ENCODE measurements around the gene KISS1R.
"Not testable (repeated sequence)": the region's sequence is repeated elsewhere in the genome, so short reads cannot be mapped to it uniquely, and the experiment has no call there.

The KISS1R gene

GRCh38 chr19:891421-892200 lies 25.5 kb upstream of the KISS1R start:
- Histone ChIP-seq H3K9ac (ENCODE audit: low read depth in 1 of 2, low read length in 2 of 2) (peak overlapping the region; percentile 68 to 80), H3K4me1 (ENCODE audit: control insufficient read depth in 2 of 2, insufficient read depth in 2 of 2, low read length in 2 of 2) (peaks cover 8 to 14% of the 10 kb centered on the region in 2 donors), H3K4me3 (ENCODE audit: low read length in 2 of 2) (peak overlapping the region; percentile 72 to 82), H3K27ac (ENCODE audit: low read depth in 2 of 2, low read length in 2 of 2) (peak overlapping the region; percentile 92 to 95), H3K36me3 (ENCODE audit: control insufficient read depth in 2 of 2, insufficient read depth in 2 of 2, low read length in 2 of 2) (peaks cover 20 to 22% of the 10 kb centered on the region in 2 donors)
- not testable (repeated sequence) for H3K27me3 ChIP-seq (ENCODE audit: control insufficient read depth in 2 of 2, insufficient read depth in 2 of 2, low read length in 2 of 2); H3K9me3 ChIP-seq (ENCODE audit: control insufficient read depth in 2 of 2, low read length in 2 of 2)

GRCh38 chr19:892243-892893 lies 24.8 kb upstream of the KISS1R start:
- H3K36me3 ChIP-seq (ENCODE audit: control insufficient read depth in 2 of 2, insufficient read depth in 2 of 2, low read length in 2 of 2), result peaks cover 15 to 21% of the 10 kb centered on the region in 2 donors
- H3K27me3 ChIP-seq (ENCODE audit: control insufficient read depth in 2 of 2, insufficient read depth in 2 of 2, low read length in 2 of 2), result no peaks in the 10 kb centered on the region
- H3K9ac ChIP-seq (ENCODE audit: low read depth in 1 of 2, low read length in 2 of 2), result peak overlapping the region; percentile 68 to 80
- H3K4me3 ChIP-seq (ENCODE audit: low read length in 2 of 2), result peak overlapping the region; percentile 72 to 82
- H3K27ac ChIP-seq (ENCODE audit: low read depth in 2 of 2, low read length in 2 of 2), result peak overlapping the region; percentile 92 to 95
- no peaks in the 10 kb centered on the region for H3K9me3 ChIP-seq (ENCODE audit: control insufficient read depth in 2 of 2, low read length in 2 of 2)
- peaks cover 8 to 14% of the 10 kb centered on the region in 2 donors for H3K4me1 ChIP-seq (ENCODE audit: control insufficient read depth in 2 of 2, insufficient read depth in 2 of 2, low read length in 2 of 2)

- H3K9ac ChIP-seq (ENCODE audit: low read depth in 1 of 2, low read length in 2 of 2), result peak within 1 kb of the TSS; percentile 72 to 80
- H3K9me3 ChIP-seq (ENCODE audit: control insufficient read depth in 2 of 2, low read length in 2 of 2), result no peaks in the 10 kb centered on the region
- peak within 1 kb of the TSS; percentile 92 to 95 for H3K27ac ChIP-seq (ENCODE audit: low read depth in 2 of 2, low read length in 2 of 2)
- H3K4me1 ChIP-seq (ENCODE audit: control insufficient read depth in 2 of 2, insufficient read depth in 2 of 2, low read length in 2 of 2), result peaks cover 8 to 14% of the 10 kb centered on the region in 2 donors
- no peaks in the 10 kb centered on the region for H3K27me3 ChIP-seq (ENCODE audit: control insufficient read depth in 2 of 2, insufficient read depth in 2 of 2, low read length in 2 of 2)
- peaks cover 15 to 19% of the 10 kb centered on the region in 2 donors for H3K36me3 ChIP-seq (ENCODE audit: control insufficient read depth in 2 of 2, insufficient read depth in 2 of 2, low read length in 2 of 2)
- H3K4me3 ChIP-seq (ENCODE audit: low read length in 2 of 2), result peak within 1 kb of the TSS; percentile 72 to 82
Measured at GRCh38 chr19:892894-893689, 24.0 kb upstream of the KISS1R start, which contains the start of the genes MED16 and RNU6-9. MED16 (minus strand) TSS chr19:893187; CDS start chr19:891131, 2,056 bp downstream. RNU6-9 (plus strand) TSS chr19:893484.

GRCh38 chr19:896434-896833 lies 20.7 kb upstream of the KISS1R start:
- H3K27me3 ChIP-seq (ENCODE audit: control insufficient read depth in 2 of 2, insufficient read depth in 2 of 2, low read length in 2 of 2), result no peaks in the 10 kb centered on the region
- H3K27ac ChIP-seq (ENCODE audit: low read depth in 2 of 2, low read length in 2 of 2), result no peak overlapping the region
- peaks cover 5% of the 10 kb centered on the region in 2 donors for H3K4me1 ChIP-seq (ENCODE audit: control insufficient read depth in 2 of 2, insufficient read depth in 2 of 2, low read length in 2 of 2)
- no peak overlapping the region for H3K9ac ChIP-seq (ENCODE audit: low read depth in 1 of 2, low read length in 2 of 2)
- H3K9me3 ChIP-seq (ENCODE audit: control insufficient read depth in 2 of 2, low read length in 2 of 2), result no peaks in the 10 kb centered on the region
- H3K36me3 ChIP-seq (ENCODE audit: control insufficient read depth in 2 of 2, insufficient read depth in 2 of 2, low read length in 2 of 2), result peaks cover 0 to 6% of the 10 kb centered on the region in 2 donors
- no peak overlapping the region for H3K4me3 ChIP-seq (ENCODE audit: low read length in 2 of 2)

- H3K4me1 ChIP-seq (ENCODE audit: control insufficient read depth in 2 of 2, insufficient read depth in 2 of 2, low read length in 2 of 2), result peaks cover 2 to 3% of the 10 kb centered on the region in 2 donors
- H3K9me3 ChIP-seq (ENCODE audit: control insufficient read depth in 2 of 2, low read length in 2 of 2), result no peaks in the 10 kb centered on the region
- no peak overlapping the region for H3K9ac ChIP-seq (ENCODE audit: low read depth in 1 of 2, low read length in 2 of 2)
- peaks cover 0 to 9% of the 10 kb centered on the region in 2 donors for H3K36me3 ChIP-seq (ENCODE audit: control insufficient read depth in 2 of 2, insufficient read depth in 2 of 2, low read length in 2 of 2)
- no peak overlapping the region for H3K4me3 ChIP-seq (ENCODE audit: low read length in 2 of 2)
- H3K27ac ChIP-seq (ENCODE audit: low read depth in 2 of 2, low read length in 2 of 2), result no peak overlapping the region
- H3K27me3 ChIP-seq (ENCODE audit: control insufficient read depth in 2 of 2, insufficient read depth in 2 of 2, low read length in 2 of 2), result no peaks in the 10 kb centered on the region
Measured at GRCh38 chr19:896999-897398, 20.1 kb upstream of the KISS1R start.

- no peaks in the 10 kb centered on the region for H3K9me3 ChIP-seq (ENCODE audit: control insufficient read depth in 2 of 2, low read length in 2 of 2)
- H3K27ac ChIP-seq (ENCODE audit: low read depth in 2 of 2, low read length in 2 of 2), result no peak overlapping the region
- peaks cover 0 to 9% of the 10 kb centered on the region in 2 donors for H3K36me3 ChIP-seq (ENCODE audit: control insufficient read depth in 2 of 2, insufficient read depth in 2 of 2, low read length in 2 of 2)
- no peak overlapping the region for H3K9ac ChIP-seq (ENCODE audit: low read depth in 1 of 2, low read length in 2 of 2)
- H3K27me3 ChIP-seq (ENCODE audit: control insufficient read depth in 2 of 2, insufficient read depth in 2 of 2, low read length in 2 of 2), result no peaks in the 10 kb centered on the region
- no peaks in the 10 kb centered on the region for H3K4me1 ChIP-seq (ENCODE audit: control insufficient read depth in 2 of 2, insufficient read depth in 2 of 2, low read length in 2 of 2)
- no peak overlapping the region for H3K4me3 ChIP-seq (ENCODE audit: low read length in 2 of 2)
Measured at GRCh38 chr19:897442-898039, 19.6 kb upstream of the KISS1R start.

- Histone ChIP-seq H3K27ac (ENCODE audit: low read depth in 2 of 2, low read length in 2 of 2) (no peak overlapping the region), H3K27me3 (ENCODE audit: control insufficient read depth in 2 of 2, insufficient read depth in 2 of 2, low read length in 2 of 2) (no peaks in the 10 kb centered on the region), H3K9ac (ENCODE audit: low read depth in 1 of 2, low read length in 2 of 2) (no peak overlapping the region), H3K9me3 (ENCODE audit: control insufficient read depth in 2 of 2, low read length in 2 of 2) (no peaks in the 10 kb centered on the region), H3K4me1 (ENCODE audit: control insufficient read depth in 2 of 2, insufficient read depth in 2 of 2, low read length in 2 of 2) (no peaks in the 10 kb centered on the region), H3K4me3 (ENCODE audit: low read length in 2 of 2) (no peak overlapping the region), H3K36me3 (ENCODE audit: control insufficient read depth in 2 of 2, insufficient read depth in 2 of 2, low read length in 2 of 2) (peaks cover 0 to 9% of the 10 kb centered on the region in 2 donors)
Measured at GRCh38 chr19:898663-899062, 18.5 kb upstream of the KISS1R start.

GRCh38 chr19:899336-900042 lies 17.6 kb upstream of the KISS1R start:
- H3K36me3 ChIP-seq (ENCODE audit: control insufficient read depth in 2 of 2, insufficient read depth in 2 of 2, low read length in 2 of 2), result peaks cover 0 to 9% of the 10 kb centered on the region in 2 donors

GRCh38 chr19:900043-900301 lies 17.2 kb upstream of the KISS1R start:
- no peaks in the 10 kb centered on the region for H3K9me3 ChIP-seq (ENCODE audit: control insufficient read depth in 2 of 2, low read length in 2 of 2)
- H3K27ac ChIP-seq (ENCODE audit: low read depth in 2 of 2, low read length in 2 of 2), result no peak overlapping the region
- H3K4me3 ChIP-seq (ENCODE audit: low read length in 2 of 2), result no peak overlapping the region
- H3K4me1 ChIP-seq (ENCODE audit: control insufficient read depth in 2 of 2, insufficient read depth in 2 of 2, low read length in 2 of 2), result no peaks in the 10 kb centered on the region
- H3K9ac ChIP-seq (ENCODE audit: low read depth in 1 of 2, low read length in 2 of 2), result no peak overlapping the region
- peaks cover 0 to 9% of the 10 kb centered on the region in 2 donors for H3K36me3 ChIP-seq (ENCODE audit: control insufficient read depth in 2 of 2, insufficient read depth in 2 of 2, low read length in 2 of 2)
- H3K27me3 ChIP-seq (ENCODE audit: control insufficient read depth in 2 of 2, insufficient read depth in 2 of 2, low read length in 2 of 2), result no peaks in the 10 kb centered on the region

More at GRCh38 chr19:899336-900042, 17.6 kb upstream of the KISS1R start:
- no peak overlapping the region for H3K4me3 ChIP-seq (ENCODE audit: low read length in 2 of 2)
- H3K27ac ChIP-seq (ENCODE audit: low read depth in 2 of 2, low read length in 2 of 2), result no peak overlapping the region
- H3K27me3 ChIP-seq (ENCODE audit: control insufficient read depth in 2 of 2, insufficient read depth in 2 of 2, low read length in 2 of 2), result no peaks in the 10 kb centered on the region
- H3K9ac ChIP-seq (ENCODE audit: low read depth in 1 of 2, low read length in 2 of 2), result no peak overlapping the region
- H3K9me3 ChIP-seq (ENCODE audit: control insufficient read depth in 2 of 2, low read length in 2 of 2), result no peaks in the 10 kb centered on the region
- H3K4me1 ChIP-seq (ENCODE audit: control insufficient read depth in 2 of 2, insufficient read depth in 2 of 2, low read length in 2 of 2), result no peaks in the 10 kb centered on the region

Measured in mucosa of rectum (tissue), 2 donors.